GM23338 (cell line): ENCODE results near the gene RBP5.

Source experiments
- CREB1 ChIP-seq: fragments of 250-450 bp; sonication (Bioruptor Pico); IDR thresholded peaks from 2 replicates; pipeline ENCODE4 v1.5.0; 2020; ENCODE audit warnings: low read depth, mild to moderate bottlenecking, moderate library complexity
- EZH2 ChIP-seq: fragments of 200-600 bp; sonication (generic); IDR thresholded peaks from one replicate; pipeline ENCODE4 v1.8.0; 2017; ENCODE audit warnings: antibody characterized with exemption, mild to moderate bottlenecking, low read depth; ENCODE audit not compliant: unreplicated experiment
- EZH2phosphoT487 ChIP-seq: fragments of 200-600 bp; sonication (generic); IDR thresholded peaks from one replicate; pipeline ENCODE4 v1.8.1; 2018; ENCODE audit warnings: antibody characterized with exemption; ENCODE audit not compliant: unreplicated experiment
- JUNB ChIP-seq: IDR thresholded peaks from one replicate; pipeline ENCODE4 v1.6.1; 2016; ENCODE audit warnings: antibody characterized with exemption; ENCODE audit not compliant: unreplicated experiment
- POLR2AphosphoS5 ChIP-seq: IDR thresholded peaks from 2 replicates; pipeline ENCODE4 v1.6.1; 2016; ENCODE audit warnings: antibody characterized with exemption, low read depth
- STAT1 ChIP-seq: IDR thresholded peaks from one replicate; pipeline ENCODE4 v1.6.1; 2016; ENCODE audit warnings: antibody characterized with exemption; ENCODE audit not compliant: unreplicated experiment
- ZNF114 ChIP-seq: fragments of 250-450 bp; sonication (Bioruptor Pico); IDR thresholded peaks from 2 replicates; pipeline ENCODE4 v1.5.0; 2020; ENCODE audit warnings: mild to moderate bottlenecking, moderate library complexity
- ZNF331 ChIP-seq: fragments of 250-450 bp; sonication (Bioruptor Pico); IDR thresholded peaks from 2 replicates; pipeline ENCODE4 v1.5.0; 2020; ENCODE audit warnings: low read depth, mild to moderate bottlenecking, moderate library complexity
- TF ChIP-seq, protein P1 (sequence below), 2 experiments: fragments of 200-600 bp in 1 of 2; sonication (generic) in 1 of 2; conservative IDR thresholded peaks; 2 replicates each; pipeline versions ENCODE4 v1.5.1 to v1.6.1; 2016 to 2017; ENCODE audit warnings: antibody characterized with exemption in 2 of 2, low read depth in 2 of 2, mild to moderate bottlenecking in 2 of 2, moderate library complexity in 1 of 2
- TF ChIP-seq, protein P2 (sequence below): IDR thresholded peaks from 2 replicates; pipeline ENCODE4 v1.6.1; 2016; ENCODE audit warnings: antibody characterized with exemption
- TF ChIP-seq, protein P3 (sequence below): IDR thresholded peaks from one replicate; pipeline ENCODE4 v1.6.1; 2018; ENCODE audit warnings: antibody characterized with exemption; ENCODE audit not compliant: unreplicated experiment
- TF ChIP-seq, protein P4 (sequence below): fragments of 250-450 bp; sonication (Bioruptor Pico); IDR thresholded peaks from 2 replicates; pipeline ENCODE4 v1.5.0; 2020; ENCODE audit warnings: mild to moderate bottlenecking, moderate library complexity

DNA sequence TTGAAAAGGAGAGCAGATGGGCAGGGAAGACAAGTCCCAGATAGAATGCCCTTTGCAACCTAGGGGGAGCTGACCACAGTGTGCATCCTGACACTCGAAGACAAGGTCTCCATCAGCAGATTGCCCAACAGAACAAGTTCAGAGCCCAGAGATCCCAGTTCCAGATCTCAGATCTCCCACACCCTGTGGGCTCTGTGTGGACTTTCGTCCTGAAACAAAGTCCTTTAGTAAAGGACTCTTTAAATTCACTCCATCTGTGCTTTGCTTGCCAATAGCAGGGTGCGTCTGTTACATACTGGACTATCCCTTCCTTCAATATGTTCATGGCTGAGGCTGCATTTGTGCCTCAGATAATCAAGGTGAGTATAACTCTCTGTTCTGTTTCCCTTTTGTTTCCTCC is 11.0 kb downstream of the RBP5 start:
- TF ChIP-seq, protein P1, sequence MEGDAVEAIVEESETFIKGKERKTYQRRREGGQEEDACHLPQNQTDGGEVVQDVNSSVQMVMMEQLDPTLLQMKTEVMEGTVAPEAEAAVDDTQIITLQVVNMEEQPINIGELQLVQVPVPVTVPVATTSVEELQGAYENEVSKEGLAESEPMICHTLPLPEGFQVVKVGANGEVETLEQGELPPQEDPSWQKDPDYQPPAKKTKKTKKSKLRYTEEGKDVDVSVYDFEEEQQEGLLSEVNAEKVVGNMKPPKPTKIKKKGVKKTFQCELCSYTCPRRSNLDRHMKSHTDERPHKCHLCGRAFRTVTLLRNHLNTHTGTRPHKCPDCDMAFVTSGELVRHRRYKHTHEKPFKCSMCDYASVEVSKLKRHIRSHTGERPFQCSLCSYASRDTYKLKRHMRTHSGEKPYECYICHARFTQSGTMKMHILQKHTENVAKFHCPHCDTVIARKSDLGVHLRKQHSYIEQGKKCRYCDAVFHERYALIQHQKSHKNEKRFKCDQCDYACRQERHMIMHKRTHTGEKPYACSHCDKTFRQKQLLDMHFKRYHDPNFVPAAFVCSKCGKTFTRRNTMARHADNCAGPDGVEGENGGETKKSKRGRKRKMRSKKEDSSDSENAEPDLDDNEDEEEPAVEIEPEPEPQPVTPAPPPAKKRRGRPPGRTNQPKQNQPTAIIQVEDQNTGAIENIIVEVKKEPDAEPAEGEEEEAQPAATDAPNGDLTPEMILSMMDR (conservative IDR thresholded peaks at IDR 0.05; ENCODE audit: low read depth in 2 of 2): no peak
- no peak for TF ChIP-seq EZH2phosphoT487
- TF ChIP-seq, protein P2, sequence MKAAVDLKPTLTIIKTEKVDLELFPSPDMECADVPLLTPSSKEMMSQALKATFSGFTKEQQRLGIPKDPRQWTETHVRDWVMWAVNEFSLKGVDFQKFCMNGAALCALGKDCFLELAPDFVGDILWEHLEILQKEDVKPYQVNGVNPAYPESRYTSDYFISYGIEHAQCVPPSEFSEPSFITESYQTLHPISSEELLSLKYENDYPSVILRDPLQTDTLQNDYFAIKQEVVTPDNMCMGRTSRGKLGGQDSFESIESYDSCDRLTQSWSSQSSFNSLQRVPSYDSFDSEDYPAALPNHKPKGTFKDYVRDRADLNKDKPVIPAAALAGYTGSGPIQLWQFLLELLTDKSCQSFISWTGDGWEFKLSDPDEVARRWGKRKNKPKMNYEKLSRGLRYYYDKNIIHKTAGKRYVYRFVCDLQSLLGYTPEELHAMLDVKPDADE: no peak
- TF ChIP-seq ZNF331 (CRISPR knock-in tag): no peak
- TF ChIP-seq EZH2: no peak
- no peak for TF ChIP-seq POLR2AphosphoS5
- TF ChIP-seq, protein P3, sequence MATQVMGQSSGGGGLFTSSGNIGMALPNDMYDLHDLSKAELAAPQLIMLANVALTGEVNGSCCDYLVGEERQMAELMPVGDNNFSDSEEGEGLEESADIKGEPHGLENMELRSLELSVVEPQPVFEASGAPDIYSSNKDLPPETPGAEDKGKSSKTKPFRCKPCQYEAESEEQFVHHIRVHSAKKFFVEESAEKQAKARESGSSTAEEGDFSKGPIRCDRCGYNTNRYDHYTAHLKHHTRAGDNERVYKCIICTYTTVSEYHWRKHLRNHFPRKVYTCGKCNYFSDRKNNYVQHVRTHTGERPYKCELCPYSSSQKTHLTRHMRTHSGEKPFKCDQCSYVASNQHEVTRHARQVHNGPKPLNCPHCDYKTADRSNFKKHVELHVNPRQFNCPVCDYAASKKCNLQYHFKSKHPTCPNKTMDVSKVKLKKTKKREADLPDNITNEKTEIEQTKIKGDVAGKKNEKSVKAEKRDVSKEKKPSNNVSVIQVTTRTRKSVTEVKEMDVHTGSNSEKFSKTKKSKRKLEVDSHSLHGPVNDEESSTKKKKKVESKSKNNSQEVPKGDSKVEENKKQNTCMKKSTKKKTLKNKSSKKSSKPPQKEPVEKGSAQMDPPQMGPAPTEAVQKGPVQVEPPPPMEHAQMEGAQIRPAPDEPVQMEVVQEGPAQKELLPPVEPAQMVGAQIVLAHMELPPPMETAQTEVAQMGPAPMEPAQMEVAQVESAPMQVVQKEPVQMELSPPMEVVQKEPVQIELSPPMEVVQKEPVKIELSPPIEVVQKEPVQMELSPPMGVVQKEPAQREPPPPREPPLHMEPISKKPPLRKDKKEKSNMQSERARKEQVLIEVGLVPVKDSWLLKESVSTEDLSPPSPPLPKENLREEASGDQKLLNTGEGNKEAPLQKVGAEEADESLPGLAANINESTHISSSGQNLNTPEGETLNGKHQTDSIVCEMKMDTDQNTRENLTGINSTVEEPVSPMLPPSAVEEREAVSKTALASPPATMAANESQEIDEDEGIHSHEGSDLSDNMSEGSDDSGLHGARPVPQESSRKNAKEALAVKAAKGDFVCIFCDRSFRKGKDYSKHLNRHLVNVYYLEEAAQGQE: no peak
- TF ChIP-seq, protein P4, sequence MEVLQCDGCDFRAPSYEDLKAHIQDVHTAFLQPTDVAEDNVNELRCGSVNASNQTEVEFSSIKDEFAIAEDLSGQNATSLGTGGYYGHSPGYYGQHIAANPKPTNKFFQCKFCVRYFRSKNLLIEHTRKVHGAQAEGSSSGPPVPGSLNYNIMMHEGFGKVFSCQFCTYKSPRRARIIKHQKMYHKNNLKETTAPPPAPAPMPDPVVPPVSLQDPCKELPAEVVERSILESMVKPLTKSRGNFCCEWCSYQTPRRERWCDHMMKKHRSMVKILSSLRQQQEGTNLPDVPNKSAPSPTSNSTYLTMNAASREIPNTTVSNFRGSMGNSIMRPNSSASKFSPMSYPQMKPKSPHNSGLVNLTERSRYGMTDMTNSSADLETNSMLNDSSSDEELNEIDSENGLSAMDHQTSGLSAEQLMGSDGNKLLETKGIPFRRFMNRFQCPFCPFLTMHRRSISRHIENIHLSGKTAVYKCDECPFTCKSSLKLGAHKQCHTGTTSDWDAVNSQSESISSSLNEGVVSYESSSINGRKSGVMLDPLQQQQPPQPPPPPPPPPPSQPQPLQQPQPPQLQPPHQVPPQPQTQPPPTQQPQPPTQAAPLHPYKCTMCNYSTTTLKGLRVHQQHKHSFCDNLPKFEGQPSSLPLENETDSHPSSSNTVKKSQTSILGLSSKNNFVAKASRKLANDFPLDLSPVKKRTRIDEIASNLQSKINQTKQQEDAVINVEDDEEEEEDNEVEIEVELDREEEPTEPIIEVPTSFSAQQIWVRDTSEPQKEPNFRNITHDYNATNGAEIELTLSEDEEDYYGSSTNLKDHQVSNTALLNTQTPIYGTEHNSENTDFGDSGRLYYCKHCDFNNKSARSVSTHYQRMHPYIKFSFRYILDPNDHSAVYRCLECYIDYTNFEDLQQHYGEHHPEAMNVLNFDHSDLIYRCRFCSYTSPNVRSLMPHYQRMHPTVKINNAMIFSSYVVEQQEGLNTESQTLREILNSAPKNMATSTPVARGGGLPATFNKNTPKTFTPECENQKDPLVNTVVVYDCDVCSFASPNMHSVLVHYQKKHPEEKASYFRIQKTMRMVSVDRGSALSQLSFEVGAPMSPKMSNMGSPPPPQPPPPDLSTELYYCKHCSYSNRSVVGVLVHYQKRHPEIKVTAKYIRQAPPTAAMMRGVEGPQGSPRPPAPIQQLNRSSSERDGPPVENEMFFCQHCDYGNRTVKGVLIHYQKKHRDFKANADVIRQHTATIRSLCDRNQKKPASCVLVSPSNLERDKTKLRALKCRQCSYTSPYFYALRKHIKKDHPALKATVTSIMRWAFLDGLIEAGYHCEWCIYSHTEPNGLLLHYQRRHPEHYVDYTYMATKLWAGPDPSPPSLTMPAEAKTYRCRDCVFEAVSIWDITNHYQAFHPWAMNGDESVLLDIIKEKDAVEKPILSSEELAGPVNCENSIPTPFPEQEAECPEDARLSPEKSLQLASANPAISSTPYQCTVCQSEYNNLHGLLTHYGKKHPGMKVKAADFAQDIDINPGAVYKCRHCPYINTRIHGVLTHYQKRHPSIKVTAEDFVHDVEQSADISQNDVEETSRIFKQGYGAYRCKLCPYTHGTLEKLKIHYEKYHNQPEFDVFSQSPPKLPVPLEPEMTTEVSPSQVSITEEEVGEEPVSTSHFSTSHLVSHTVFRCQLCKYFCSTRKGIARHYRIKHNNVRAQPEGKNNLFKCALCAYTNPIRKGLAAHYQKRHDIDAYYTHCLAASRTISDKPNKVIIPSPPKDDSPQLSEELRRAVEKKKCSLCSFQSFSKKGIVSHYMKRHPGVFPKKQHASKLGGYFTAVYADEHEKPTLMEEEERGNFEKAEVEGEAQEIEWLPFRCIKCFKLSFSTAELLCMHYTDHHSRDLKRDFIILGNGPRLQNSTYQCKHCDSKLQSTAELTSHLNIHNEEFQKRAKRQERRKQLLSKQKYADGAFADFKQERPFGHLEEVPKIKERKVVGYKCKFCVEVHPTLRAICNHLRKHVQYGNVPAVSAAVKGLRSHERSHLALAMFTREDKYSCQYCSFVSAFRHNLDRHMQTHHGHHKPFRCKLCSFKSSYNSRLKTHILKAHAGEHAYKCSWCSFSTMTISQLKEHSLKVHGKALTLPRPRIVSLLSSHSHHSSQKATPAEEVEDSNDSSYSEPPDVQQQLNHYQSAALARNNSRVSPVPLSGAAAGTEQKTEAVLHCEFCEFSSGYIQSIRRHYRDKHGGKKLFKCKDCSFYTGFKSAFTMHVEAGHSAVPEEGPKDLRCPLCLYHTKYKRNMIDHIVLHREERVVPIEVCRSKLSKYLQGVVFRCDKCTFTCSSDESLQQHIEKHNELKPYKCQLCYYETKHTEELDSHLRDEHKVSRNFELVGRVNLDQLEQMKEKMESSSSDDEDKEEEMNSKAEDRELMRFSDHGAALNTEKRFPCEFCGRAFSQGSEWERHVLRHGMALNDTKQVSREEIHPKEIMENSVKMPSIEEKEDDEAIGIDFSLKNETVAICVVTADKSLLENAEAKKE (CRISPR knock-in tag): no peak
- no peak for TF ChIP-seq ZNF114
- TF ChIP-seq STAT1: no peak
- no peak for TF ChIP-seq CREB1
- no peak for TF ChIP-seq JUNB
